ENCODE data around the gene SMCO4. TPM values are rescaled to one million over a fixed set of nuclear protein-coding genes. Genes with fewer than 3 reads are reported as not detected.

SMCO4 gene
- total RNA-seq, 3 donors from 2014 or later (not counting 1 experiment from before 2014, with no cell fraction given) = 2.7 to 4.6 (median 3.6) TPM

DNA sequence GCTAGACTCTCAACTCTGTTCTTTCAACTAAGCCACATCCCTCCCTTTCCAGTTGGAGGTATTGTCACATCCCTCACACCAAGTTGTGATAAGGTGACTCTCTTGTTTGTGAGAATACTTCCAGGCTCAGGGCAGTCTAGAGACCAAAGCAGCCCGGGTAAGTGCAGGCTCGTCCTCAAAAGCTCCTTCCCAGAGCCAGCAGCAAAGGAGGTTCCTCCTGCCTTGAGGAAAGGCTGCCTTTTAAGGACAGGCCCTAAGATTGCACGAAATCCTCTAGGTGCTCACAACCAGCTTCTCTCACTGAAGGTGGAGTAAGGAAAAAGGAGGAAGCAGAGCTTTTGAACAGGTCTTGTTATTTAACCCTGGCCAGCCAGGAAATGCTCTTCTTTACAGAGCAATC is 53.4 kb downstream of the SMCO4 start:
- Mint-ChIP-seq H3K27ac (no peak overlapping the region), H3K27me3 (ENCODE audit: low read depth in 2 of 2) (no peaks in the 10 kb centered on the region), H3K4me1 (no peaks in the 10 kb centered on the region), H3K4me3 (no peak overlapping the region), H3K36me3 (no peaks in the 10 kb centered on the region), H3K9me3 (no peaks in the 10 kb centered on the region)
- DNase-seq (no peak), ATAC-seq (no peak)
- intact Hi-C loops (cut with micrococcal nuclease) = no loop called here
- WGBS (ENCODE audit: insufficient coverage) = 78% methylated on average over 3 of the region's 3 CpGs
- Histone ChIP-seq H3K27me3 (ENCODE audit: control insufficient read depth, insufficient read depth, low read length) (no peaks in the 10 kb centered on the region), H3K4me3 (ENCODE audit: low read length) (no peak overlapping the region), H3K9me3 (ENCODE audit: control insufficient read depth, insufficient read depth, low read length) (no peaks in the 10 kb centered on the region), H3K4me1 (ENCODE audit: control insufficient read depth, insufficient read depth, low read length) (no peaks in the 10 kb centered on the region), H3K27ac (ENCODE audit: low read length) (no peak overlapping the region), H3K36me3 (ENCODE audit: control insufficient read depth, insufficient read depth, low read length) (no peaks in the 10 kb centered on the region)
- TF ChIP-seq, protein P1, sequence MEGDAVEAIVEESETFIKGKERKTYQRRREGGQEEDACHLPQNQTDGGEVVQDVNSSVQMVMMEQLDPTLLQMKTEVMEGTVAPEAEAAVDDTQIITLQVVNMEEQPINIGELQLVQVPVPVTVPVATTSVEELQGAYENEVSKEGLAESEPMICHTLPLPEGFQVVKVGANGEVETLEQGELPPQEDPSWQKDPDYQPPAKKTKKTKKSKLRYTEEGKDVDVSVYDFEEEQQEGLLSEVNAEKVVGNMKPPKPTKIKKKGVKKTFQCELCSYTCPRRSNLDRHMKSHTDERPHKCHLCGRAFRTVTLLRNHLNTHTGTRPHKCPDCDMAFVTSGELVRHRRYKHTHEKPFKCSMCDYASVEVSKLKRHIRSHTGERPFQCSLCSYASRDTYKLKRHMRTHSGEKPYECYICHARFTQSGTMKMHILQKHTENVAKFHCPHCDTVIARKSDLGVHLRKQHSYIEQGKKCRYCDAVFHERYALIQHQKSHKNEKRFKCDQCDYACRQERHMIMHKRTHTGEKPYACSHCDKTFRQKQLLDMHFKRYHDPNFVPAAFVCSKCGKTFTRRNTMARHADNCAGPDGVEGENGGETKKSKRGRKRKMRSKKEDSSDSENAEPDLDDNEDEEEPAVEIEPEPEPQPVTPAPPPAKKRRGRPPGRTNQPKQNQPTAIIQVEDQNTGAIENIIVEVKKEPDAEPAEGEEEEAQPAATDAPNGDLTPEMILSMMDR (IDR thresholded peaks at IDR 0.05) = no peak

DNA sequence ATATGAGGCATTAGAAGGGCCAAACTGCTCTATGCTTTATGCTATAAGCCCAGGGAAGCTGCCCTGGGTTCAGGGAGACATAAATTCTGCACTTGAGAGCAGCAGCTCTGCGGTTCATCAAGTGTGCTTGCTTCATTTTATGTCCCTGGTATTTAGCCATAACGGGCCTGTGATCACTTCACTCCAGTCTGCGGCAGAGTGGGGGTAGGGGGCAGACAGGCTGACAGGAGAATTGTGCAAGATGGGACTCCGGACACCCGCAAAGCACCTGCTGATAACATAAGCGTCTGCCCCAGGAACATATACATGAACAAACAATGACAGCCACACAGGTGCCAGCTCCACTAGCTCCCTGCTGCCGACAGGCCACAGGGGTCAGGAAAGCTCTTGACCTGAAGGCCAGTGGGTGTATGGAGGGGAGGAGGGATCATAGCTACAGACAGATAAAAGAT is 56.1 kb downstream of the SMCO4 start:
- no peak overlapping the region for H3K4me3 ChIP-seq (ENCODE audit: low read length)
- H3K4me3 Mint-ChIP-seq = no peak overlapping the region
- intact Hi-C loops (cut with micrococcal nuclease) = no loop called here
- DNase-seq = no peak
- no peak overlapping the region for H3K27ac Mint-ChIP-seq
- 93% methylated on average over 6 of the region's 7 CpGs for WGBS (ENCODE audit: insufficient coverage)
- no peaks in the 10 kb centered on the region for H3K4me1 ChIP-seq (ENCODE audit: control insufficient read depth, insufficient read depth, low read length)
- no peak overlapping the region for H3K27ac ChIP-seq (ENCODE audit: low read length)
- no peaks in the 10 kb centered on the region for H3K4me1 Mint-ChIP-seq
- TF ChIP-seq, protein P1 (IDR thresholded peaks at IDR 0.05) = no peak
- H3K36me3 Mint-ChIP-seq = no peaks in the 10 kb centered on the region
- no peaks in the 10 kb centered on the region for H3K27me3 ChIP-seq (ENCODE audit: control insufficient read depth, insufficient read depth, low read length)
- no peaks in the 10 kb centered on the region for H3K9me3 Mint-ChIP-seq
- ATAC-seq = no peak
- no peaks in the 10 kb centered on the region for H3K36me3 ChIP-seq (ENCODE audit: control insufficient read depth, insufficient read depth, low read length)
- H3K27me3 Mint-ChIP-seq (ENCODE audit: low read depth in 2 of 2) = no peaks in the 10 kb centered on the region
- H3K9me3 ChIP-seq (ENCODE audit: control insufficient read depth, insufficient read depth, low read length) = no peaks in the 10 kb centered on the region

GRCh38 chr11:93485983-93486382 is 57.2 kb downstream of the SMCO4 start:
- no peaks in the 10 kb centered on the region for H3K4me1 Mint-ChIP-seq
- TF ChIP-seq, protein P1 (IDR thresholded peaks at IDR 0.05) = no peak
- H3K4me1 ChIP-seq (ENCODE audit: control insufficient read depth, insufficient read depth, low read length) = no peaks in the 10 kb centered on the region
- H3K36me3 Mint-ChIP-seq = no peaks in the 10 kb centered on the region
- no peak overlapping the region for H3K27ac ChIP-seq (ENCODE audit: low read length)
- H3K27me3 Mint-ChIP-seq (ENCODE audit: low read depth in 2 of 2) = no peaks in the 10 kb centered on the region
- no peak for DNase-seq
- no peaks in the 10 kb centered on the region for H3K9me3 Mint-ChIP-seq
- no peaks in the 10 kb centered on the region for H3K36me3 ChIP-seq (ENCODE audit: control insufficient read depth, insufficient read depth, low read length)
- ATAC-seq = no peak
- intact Hi-C loops (cut with micrococcal nuclease) = no loop called here
- no peak overlapping the region for H3K4me3 ChIP-seq (ENCODE audit: low read length)
- no peak overlapping the region for H3K27ac Mint-ChIP-seq
- WGBS (ENCODE audit: insufficient coverage) = 91% methylated on average over 2 of the region's 2 CpGs
- no peak overlapping the region for H3K4me3 Mint-ChIP-seq
- no peaks in the 10 kb centered on the region for H3K27me3 ChIP-seq (ENCODE audit: control insufficient read depth, insufficient read depth, low read length)
- H3K9me3 ChIP-seq (ENCODE audit: control insufficient read depth, insufficient read depth, low read length) = no peaks in the 10 kb centered on the region

GRCh38 chr11:93484716-93485115 is 58.5 kb downstream of the SMCO4 start:
- ATAC-seq = no peak
- Histone ChIP-seq H3K36me3 (ENCODE audit: control insufficient read depth, insufficient read depth, low read length) (no peaks in the 10 kb centered on the region), H3K27me3 (ENCODE audit: control insufficient read depth, insufficient read depth, low read length) (no peaks in the 10 kb centered on the region), H3K27ac (ENCODE audit: low read length) (no peak overlapping the region), H3K9me3 (ENCODE audit: control insufficient read depth, insufficient read depth, low read length) (no peaks in the 10 kb centered on the region), H3K4me3 (ENCODE audit: low read length) (no peak overlapping the region), H3K4me1 (ENCODE audit: control insufficient read depth, insufficient read depth, low read length) (no peaks in the 10 kb centered on the region)
- no peak for DNase-seq
- no peaks in the 10 kb centered on the region for H3K4me1 Mint-ChIP-seq
- H3K9me3 Mint-ChIP-seq = no peaks in the 10 kb centered on the region
- no peaks in the 10 kb centered on the region for H3K27me3 Mint-ChIP-seq (ENCODE audit: low read depth in 2 of 2)
- no peak overlapping the region for H3K27ac Mint-ChIP-seq
- H3K36me3 Mint-ChIP-seq = no peaks in the 10 kb centered on the region
- TF ChIP-seq, protein P1 (IDR thresholded peaks at IDR 0.05) = no peak
- no peak overlapping the region for H3K4me3 Mint-ChIP-seq
- intact Hi-C loops (cut with micrococcal nuclease) = no loop called here
- whole genome bisulfite sequencing (ENCODE audit: insufficient coverage) = 97% methylated on average over 3 of the region's 3 CpGs
